IgD-negative memory B cell (primary cell): ENCODE measurements around the gene MCM8. TPM values are rescaled to one million over a fixed set of nuclear protein-coding genes. Genes with fewer than 3 reads are reported as not detected.

Experiments used
- H3K27ac Mint-ChIP-seq, 3 donors: one replicate each; pipeline ENCODE4 v1.8.0; 2020 to 2022; ENCODE audit warnings: mild to moderate bottlenecking in 3 of 3, mixed read lengths in 3 of 3, moderate library complexity in 1 of 3
- H3K27me3 Mint-ChIP-seq: one replicate; pipeline ENCODE4 v1.8.0; 2021; ENCODE audit warnings: mixed read lengths
- H3K36me3 Mint-ChIP-seq: one replicate; pipeline ENCODE4 v1.8.0; 2020; ENCODE audit warnings: mild to moderate bottlenecking, mixed read lengths
- H3K4me1 Mint-ChIP-seq, 3 donors: one replicate each; pipeline ENCODE4 v1.8.0; 2020 to 2022; ENCODE audit warnings: mixed read lengths in 3 of 3, mild to moderate bottlenecking in 1 of 3
- H3K4me3 Mint-ChIP-seq, 4 donors: one replicate each; pipeline ENCODE4 v1.8.0; 2020 to 2022; ENCODE audit warnings: mild to moderate bottlenecking in 4 of 4, mixed read lengths in 4 of 4, moderate library complexity in 3 of 4
- H3K9me3 Mint-ChIP-seq, 3 donors: one replicate each; pipeline ENCODE4 v1.8.0; 2020 to 2021; ENCODE audit warnings: mixed read lengths in 3 of 3, mild to moderate bottlenecking in 1 of 3
- polyA plus RNA-seq: library from polyadenylated mRNA; unstranded; fragments of 300-500 nt; fragmentation: Illumina TruSeq; gene quantifications from one replicate; pipeline ENCODE4 v1.2.3, GENCODE V29; 2021

Gene MCM8
- 0.93 TPM for polyA plus RNA-seq

DNA sequence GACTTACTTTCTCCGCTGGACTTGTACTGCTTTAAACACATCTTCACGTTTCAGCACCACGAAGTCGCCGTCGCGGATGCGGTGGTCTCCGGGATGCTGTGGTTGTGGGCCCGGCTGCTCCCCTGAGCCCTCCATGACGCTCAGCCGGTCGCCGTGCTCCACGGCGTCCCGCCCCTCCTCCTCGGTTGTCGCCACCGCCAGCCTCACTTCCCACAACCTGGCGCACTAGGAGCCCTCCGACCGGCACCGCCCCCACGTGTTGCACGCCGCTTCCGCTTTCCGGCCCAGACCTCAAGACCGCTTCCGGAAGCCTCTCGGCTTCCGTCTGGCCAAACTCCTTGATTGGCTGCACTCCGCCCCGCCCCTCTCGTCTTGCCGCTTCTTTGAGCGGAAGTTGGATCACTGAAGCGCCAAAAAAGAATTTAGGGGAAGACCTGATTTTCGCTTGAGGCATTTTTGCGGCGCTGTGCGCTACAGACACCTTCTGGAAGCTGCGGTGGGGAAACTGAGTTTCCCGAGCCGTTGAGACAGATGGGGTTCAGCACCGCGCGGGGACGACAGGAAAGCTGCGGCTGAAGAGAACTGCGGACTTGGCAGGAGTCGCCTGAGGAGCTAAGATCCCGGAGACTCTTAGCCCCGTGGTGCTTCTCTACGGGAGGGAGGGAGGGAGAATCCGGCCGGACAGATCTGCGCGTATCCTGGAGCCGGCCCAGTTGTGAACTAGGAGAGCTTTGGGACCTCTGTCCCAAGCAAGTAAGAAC is at the start of gene MCM8, which contains the start of gene TRMT6:
Gene MCM8, plus strand, starts transcription at position 382 of the 761 bp plus-strand sequence. CDS start 1,364 bp downstream, outside the sequence.
Gene TRMT6, minus strand, starts transcription at position 263 of the 761 bp plus-strand sequence. Its CDS starts 128 bp downstream, at position 135.
- Mint-ChIP-seq H3K27me3 (peaks cover 1% of the 10 kb centered on the region), H3K4me1 (peaks cover 18 to 28% (median 25%) of the 10 kb centered on the region in 3 donors)

DNA sequence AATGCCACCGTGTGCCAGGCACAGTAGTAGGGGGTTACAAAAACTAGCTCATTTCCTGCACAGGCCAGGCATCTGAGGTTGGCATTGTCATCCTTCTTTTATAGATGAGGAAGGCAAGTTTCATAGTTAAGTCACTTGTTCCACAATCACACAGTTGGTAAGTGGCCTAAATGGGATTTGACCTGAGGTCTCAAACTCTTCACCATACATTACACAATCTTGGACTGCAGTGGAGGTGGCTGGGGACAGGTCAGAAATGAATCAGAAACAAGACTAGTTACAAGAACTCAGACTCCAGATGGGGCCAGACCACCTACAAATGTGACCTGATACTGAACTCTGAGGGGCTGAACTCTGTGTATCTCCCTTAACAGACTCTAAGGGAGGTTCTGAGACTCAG is 49.5 kb upstream of the MCM8 start:
- no peaks in the 10 kb centered on the region for H3K36me3 Mint-ChIP-seq
- peaks cover 0 to 4% (median 2%) of the 10 kb centered on the region in 3 donors for H3K9me3 Mint-ChIP-seq
- H3K4me3 Mint-ChIP-seq, result no peak overlapping the region
- no peak overlapping the region for H3K27ac Mint-ChIP-seq
- H3K4me1 Mint-ChIP-seq, result no peaks in the 10 kb centered on the region
- peaks cover 19% of the 10 kb centered on the region for H3K27me3 Mint-ChIP-seq

More for the DNA sequence above, at the start of gene MCM8, which contains the start of gene TRMT6:
- Mint-ChIP-seq H3K36me3 (peaks cover 6% of the 10 kb centered on the region), H3K9me3 (no peaks in the 10 kb centered on the region), H3K27ac (peak within 1 kb of the TSS; percentile 78 to 100 (median 95)), H3K4me3 (peak within 1 kb of the TSS; percentile 91 to 99 (median 98))

DNA sequence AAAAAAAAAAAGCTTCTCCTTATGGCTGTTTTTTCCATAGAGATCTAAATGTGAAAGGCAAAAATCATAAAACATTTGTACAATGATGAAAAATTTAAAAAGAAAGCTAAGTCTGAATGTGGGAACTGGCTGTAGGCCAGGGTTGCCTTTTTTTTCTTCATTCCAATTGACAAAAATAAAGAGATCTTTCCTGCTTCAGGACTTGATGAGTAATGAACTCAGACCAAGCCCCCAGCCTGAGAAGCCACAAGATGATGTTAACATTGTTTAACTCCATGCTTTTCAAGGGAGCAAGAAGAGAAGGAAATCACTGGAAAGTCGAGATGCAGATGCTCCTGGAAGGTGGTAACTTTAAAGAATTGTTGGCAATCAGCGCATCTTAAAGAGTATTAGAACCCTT is 41.5 kb upstream of the MCM8 start:
- Mint-ChIP-seq H3K36me3 (no peaks in the 10 kb centered on the region), H3K9me3 (peaks cover 0 to 2% (median 2%) of the 10 kb centered on the region in 3 donors), H3K4me3 (no peak overlapping the region), H3K27me3 (peaks cover 37% of the 10 kb centered on the region), H3K4me1 (peaks cover 0 to 10% (median 6%) of the 10 kb centered on the region in 3 donors), H3K27ac (no peak overlapping the region)

DNA sequence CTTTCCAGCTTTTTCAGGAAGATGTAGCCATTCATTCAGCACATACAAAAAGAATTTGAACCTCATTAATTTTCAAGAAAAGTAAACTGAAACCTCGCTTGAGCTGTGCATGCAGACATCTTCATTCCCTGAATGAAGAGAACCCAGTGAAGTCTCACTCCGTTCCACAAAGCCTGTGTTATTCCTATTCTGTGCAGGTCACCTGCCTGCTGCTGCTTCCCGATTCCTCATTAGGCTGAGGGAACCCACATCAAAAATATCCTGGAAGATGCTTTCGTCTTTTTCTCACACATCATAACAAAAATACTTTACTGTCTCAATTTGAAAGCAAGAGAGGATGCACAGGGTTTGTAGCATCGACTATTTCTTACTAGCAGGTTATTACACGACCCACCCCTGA is 40.3 kb upstream of the MCM8 start:
- Mint-ChIP-seq H3K9me3 (peaks cover 0 to 2% (median 2%) of the 10 kb centered on the region in 3 donors), H3K27me3 (peaks cover 33% of the 10 kb centered on the region), H3K36me3 (no peaks in the 10 kb centered on the region), H3K27ac (no peak overlapping the region), H3K4me1 (peaks cover 0 to 10% (median 6%) of the 10 kb centered on the region in 3 donors), H3K4me3 (peak overlapping the region in 1 of 4 donors; percentile 86)

DNA sequence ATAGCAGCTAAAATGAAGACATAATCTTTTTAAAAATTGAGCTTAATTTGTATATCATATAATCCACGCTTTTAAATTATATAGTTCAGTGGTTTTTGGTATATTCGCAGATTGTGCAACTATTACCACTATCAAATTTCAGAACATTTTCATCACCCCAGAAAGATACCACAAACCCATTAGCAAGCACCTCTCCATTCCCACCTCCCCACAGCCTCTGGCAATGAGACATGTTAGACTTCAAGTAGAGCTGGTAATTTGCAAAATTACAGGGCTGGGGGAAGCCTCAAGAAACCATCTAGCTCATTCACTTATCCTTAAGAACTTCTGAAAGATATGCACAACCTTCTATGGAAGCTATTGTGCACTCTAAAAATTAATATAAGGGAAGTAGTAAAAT is 37.3 kb upstream of the MCM8 start:
- Mint-ChIP-seq H3K27me3 (peaks cover 27% of the 10 kb centered on the region), H3K4me1 (peaks cover 0 to 10% (median 6%) of the 10 kb centered on the region in 3 donors), H3K36me3 (no peaks in the 10 kb centered on the region), H3K4me3 (no peak overlapping the region), H3K27ac (no peak overlapping the region), H3K9me3 (no peaks in the 10 kb centered on the region)

DNA sequence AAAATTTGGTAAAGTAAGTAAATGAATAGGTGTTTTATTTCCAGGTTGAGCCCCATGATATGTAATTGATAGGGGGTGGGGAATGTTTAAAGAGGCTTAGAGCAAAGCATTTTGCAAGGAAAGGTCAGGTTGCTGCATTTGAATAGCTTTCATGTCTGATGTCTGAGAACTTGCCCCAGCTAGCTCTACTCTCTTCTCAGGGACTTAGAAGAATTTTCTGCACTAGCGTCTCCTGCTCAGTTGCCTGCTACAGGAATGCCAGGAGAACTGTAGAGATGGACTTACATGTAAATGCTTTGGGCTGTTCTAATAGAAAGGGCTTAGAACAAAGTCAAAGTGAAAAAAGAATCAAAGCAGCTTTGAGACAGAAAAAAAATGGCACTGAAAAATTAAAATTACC is 35.6 kb upstream of the MCM8 start:
- no peak overlapping the region for H3K4me3 Mint-ChIP-seq
- peaks cover 26% of the 10 kb centered on the region for H3K27me3 Mint-ChIP-seq
- H3K36me3 Mint-ChIP-seq, result no peaks in the 10 kb centered on the region
- peaks cover 0 to 10% (median 6%) of the 10 kb centered on the region in 3 donors for H3K4me1 Mint-ChIP-seq
- no peaks in the 10 kb centered on the region for H3K9me3 Mint-ChIP-seq
- no peak overlapping the region for H3K27ac Mint-ChIP-seq

DNA sequence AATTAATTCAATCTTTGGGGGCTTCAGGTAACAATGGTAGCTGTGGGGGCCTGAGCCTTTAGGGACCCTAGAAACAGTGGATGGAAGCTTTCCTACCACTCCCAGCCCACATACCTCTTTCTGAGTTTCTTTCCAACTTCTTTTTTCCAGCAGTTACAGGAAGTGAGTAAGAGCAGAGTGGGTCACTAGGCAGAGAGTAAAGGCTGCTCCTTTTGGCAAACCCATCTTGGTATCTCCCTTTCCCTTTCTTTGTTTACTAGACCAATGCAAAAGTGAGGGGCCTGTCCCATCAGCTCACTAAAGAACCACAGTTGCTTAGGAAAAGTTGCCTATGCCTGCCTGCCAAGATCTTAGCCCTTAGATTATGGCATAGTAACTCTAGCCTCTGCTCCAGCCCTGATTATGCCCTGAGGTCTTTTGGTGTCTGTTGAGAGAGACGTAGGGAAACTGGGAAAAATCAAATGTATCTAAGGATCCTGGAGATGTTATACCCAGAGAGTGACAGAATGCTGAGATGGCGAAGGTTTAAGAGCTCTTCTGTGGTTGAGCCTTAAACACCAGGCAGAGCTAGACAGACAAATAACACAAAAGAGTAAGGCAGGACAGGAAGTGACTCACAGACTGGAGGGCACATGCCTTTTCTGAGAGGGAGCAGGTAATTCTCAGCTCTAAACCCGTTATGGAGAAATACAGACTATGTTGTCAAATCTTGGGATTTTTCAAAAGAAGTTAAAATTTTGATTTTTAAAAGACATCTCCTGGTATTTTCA is 31.4 kb upstream of the MCM8 start:
- H3K27ac Mint-ChIP-seq, result no peak overlapping the region
- H3K4me1 Mint-ChIP-seq, result no peaks in the 10 kb centered on the region
- H3K27me3 Mint-ChIP-seq, result peaks cover 4% of the 10 kb centered on the region
- H3K9me3 Mint-ChIP-seq, result no peaks in the 10 kb centered on the region
- H3K4me3 Mint-ChIP-seq, result no peak overlapping the region
- H3K36me3 Mint-ChIP-seq, result no peaks in the 10 kb centered on the region

DNA sequence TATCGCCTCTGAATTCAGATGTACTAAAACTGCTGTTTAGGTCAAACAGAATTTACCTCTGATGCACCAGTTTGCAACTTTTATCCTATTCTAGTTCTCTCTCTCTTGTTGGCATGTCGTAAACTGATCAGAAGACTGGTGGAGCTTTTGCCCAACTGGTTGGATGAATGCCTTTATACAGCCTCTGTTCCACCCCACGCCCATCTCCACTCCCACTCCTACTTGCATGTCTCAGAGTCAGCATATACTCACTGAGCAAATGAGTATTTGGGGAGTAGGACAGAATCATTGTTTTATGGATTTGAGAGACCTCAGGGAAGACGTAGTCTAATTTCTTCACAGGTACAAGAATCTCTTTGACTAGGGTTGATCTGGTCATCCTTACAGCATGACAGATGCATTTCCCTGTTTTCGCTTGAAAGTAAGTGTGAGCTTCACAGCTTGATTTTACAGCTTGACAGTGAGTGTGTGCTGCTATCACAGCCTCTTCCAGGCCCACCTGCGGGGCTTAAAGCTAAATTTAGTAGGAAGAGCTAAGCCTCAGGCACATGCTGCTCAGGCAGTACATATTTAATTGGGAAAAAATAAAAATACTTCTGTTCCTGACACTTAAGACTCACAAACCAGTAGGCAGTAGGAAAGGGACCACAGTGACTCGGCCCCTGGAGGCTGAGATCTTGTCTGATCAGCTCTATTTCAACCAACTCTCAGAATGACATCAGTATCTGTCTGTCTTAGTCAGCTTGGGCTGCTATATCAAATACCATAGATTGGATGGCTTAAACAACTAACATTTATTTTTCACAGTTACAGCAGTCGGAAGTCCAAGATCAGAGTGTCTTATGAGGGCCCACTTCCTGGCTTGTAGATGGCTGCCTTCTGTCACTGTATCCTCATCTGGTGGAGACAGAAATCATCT is 30.6 kb upstream of the MCM8 start:
- Mint-ChIP-seq H3K36me3 (no peaks in the 10 kb centered on the region), H3K4me3 (no peak overlapping the region), H3K9me3 (no peaks in the 10 kb centered on the region), H3K27me3 (peaks cover 4% of the 10 kb centered on the region), H3K27ac (no peak overlapping the region), H3K4me1 (no peaks in the 10 kb centered on the region)

DNA sequence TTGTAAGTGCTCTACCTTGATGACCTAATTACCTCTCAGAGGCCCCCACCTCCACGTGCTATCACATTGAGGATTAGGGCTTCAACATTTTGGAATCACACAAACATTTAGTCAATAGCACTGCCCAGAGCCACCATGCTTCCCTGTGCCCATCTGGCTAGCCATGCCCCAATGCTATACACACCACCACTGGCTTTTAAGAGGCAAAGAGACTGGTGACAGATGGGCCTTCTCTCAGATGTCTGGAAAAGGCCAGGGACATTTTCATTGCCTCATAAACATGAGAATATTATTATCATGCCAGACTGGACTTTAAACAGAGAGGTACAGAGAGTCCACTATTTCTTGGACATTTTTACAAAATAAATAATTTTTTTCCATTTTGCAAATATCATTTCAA is 29.9 kb upstream of the MCM8 start:
- Mint-ChIP-seq H3K4me1 (no peaks in the 10 kb centered on the region), H3K27me3 (peaks cover 4% of the 10 kb centered on the region), H3K36me3 (no peaks in the 10 kb centered on the region), H3K4me3 (no peak overlapping the region), H3K9me3 (no peaks in the 10 kb centered on the region), H3K27ac (no peak overlapping the region)

DNA sequence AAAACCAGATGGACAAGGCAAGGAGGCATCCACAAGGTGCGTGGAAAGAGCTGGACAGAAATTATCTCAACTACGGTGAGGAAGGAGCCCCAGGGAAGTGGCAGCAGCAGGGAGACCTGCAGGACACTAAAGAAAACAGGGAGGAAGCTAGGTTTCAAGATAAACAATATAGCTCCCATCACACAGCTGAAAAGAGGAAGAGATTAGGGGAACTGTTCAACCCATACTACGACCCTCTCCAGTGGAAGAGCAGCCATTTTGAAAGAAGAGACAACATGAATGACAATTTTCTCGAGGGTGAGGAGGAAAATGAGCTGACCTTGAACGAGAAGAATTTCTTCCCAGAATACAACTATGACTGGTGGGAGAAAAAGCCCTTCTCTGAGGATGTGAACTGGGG is 27.0 kb upstream of the MCM8 start:
- H3K27ac Mint-ChIP-seq, result no peak overlapping the region
- H3K36me3 Mint-ChIP-seq, result no peaks in the 10 kb centered on the region
- H3K9me3 Mint-ChIP-seq, result no peaks in the 10 kb centered on the region
- H3K4me1 Mint-ChIP-seq, result no peaks in the 10 kb centered on the region
- peaks cover 1% of the 10 kb centered on the region for H3K27me3 Mint-ChIP-seq
- H3K4me3 Mint-ChIP-seq, result no peak overlapping the region

DNA sequence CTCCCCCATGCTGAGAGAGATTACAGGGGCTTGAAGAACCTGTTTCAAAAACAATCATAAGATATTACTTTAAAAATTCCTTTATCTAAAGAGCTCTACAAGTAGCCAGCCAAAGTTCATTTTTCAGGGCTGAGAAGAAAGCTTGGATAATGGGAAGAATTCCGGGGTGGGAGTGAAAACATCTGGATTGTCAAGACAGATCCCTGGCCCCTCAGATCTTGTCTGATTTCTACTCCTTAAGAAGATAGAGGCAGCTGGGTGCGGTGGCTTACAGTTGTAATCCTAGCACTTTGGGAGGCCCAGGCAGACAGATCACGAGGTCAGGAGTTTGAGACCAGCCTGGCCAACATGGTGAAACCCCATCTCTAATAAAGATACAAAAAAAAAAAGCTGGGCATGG is 24.9 kb upstream of the MCM8 start:
- Mint-ChIP-seq H3K27ac (no peak overlapping the region), H3K4me3 (no peak overlapping the region), H3K27me3 (no peaks in the 10 kb centered on the region), H3K4me1 (no peaks in the 10 kb centered on the region), H3K36me3 (no peaks in the 10 kb centered on the region), H3K9me3 (no peaks in the 10 kb centered on the region)

DNA sequence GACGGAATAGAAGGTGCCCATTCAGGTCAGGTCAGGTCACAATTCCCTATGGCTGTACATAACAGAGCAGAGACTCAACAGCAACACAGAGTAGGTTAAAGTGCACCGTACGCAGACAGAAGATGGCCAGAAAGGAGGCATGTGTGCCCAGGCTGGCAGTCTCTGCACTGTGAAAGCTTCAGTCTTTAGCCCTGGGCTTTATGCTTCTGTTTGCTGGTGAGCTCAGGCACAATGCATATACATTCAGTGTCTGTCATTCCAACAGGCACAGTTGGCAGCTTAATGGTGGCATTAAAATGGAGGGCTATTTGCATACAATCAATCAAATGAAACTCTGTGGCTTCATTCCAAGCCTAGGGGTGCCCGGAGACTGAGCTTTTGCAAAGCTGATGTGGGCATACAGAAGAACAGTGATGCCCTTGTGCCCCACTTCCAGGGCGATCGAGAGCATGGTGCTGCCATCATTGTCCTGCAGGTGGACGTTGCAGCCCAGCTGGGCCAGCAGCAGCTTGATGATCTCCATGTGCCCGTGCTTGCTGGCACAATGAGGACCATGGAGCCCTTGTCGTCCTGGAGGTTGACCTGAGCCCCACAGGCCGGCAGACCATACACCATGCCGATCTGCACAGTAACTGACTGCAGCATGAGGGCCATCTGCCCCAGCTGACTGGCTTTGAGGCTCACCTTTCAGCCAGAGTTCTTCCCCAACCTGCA is 22.5 kb upstream of the MCM8 start:
- H3K36me3 Mint-ChIP-seq, result no peaks in the 10 kb centered on the region
- no peaks in the 10 kb centered on the region for H3K9me3 Mint-ChIP-seq
- H3K27ac Mint-ChIP-seq, result no peak overlapping the region
- no peaks in the 10 kb centered on the region for H3K4me1 Mint-ChIP-seq
- H3K4me3 Mint-ChIP-seq, result no peak overlapping the region
- no peaks in the 10 kb centered on the region for H3K27me3 Mint-ChIP-seq

DNA sequence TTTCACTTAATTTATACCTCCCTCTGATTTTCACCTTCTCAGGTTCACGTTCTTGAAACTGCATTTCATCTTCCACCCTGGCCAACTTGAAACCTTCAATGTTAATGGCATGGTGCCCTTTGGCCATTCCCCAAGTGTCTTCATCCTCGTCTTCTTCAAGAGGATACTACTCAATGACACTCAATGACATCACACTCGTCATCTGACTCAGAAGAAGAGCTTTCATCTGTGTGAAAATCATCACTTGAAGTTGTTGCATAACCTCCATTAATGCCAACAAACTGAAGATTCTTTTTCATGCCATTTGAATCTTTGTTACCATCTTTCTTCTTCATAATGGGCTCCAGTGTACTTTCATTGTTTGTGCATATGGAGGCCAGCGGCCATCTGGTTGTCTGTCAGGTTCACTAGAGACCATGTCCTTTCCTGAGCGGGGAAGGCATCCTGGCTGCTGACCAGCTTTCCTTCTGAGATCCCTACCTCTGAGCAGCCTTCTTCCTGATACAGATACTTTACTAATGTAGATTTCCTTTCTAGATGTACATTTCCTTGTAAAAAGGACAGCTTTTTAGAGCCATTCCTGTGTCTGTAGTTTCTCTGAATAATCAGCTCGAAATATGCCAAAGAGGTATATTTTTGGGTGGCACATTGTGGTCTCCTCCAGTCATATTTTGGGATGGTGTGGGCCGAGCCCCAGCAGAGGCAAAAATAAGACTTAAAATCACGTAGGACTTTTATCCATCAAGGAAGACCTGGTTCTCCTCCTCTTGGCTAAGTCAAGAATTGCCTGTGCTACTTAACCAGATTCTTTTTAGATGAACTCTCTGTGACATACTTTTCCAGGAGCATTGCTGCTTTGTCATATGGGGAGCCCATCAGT is 21.4 kb upstream of the MCM8 start:
- peaks cover 4 to 5% (median 5%) of the 10 kb centered on the region in 3 donors for H3K4me1 Mint-ChIP-seq
- H3K9me3 Mint-ChIP-seq, result no peaks in the 10 kb centered on the region
- H3K4me3 Mint-ChIP-seq, result no peak overlapping the region
- no peak overlapping the region for H3K27ac Mint-ChIP-seq
- H3K36me3 Mint-ChIP-seq, result no peaks in the 10 kb centered on the region
- no peaks in the 10 kb centered on the region for H3K27me3 Mint-ChIP-seq
